ENCODE measurements around the gene TMEM115.

Gene TMEM115

GRCh38 chr3:50359760-50360110 lies 414 bp upstream of the TMEM115 start:
- H3K9me3 ChIP-seq (ENCODE audit: control insufficient read depth, insufficient read depth, low read length), result no peaks in the 10 kb centered on the region
- H3K36me3 ChIP-seq (ENCODE audit: control insufficient read depth, insufficient read depth, low read length), result peaks cover 26% of the 10 kb centered on the region
- peak overlapping the region; percentile 57 for H3K4me3 ChIP-seq (ENCODE audit: low read depth, low read length)
- no peak overlapping the region for H3K27ac ChIP-seq (ENCODE audit: low read depth, low read length)
- peaks cover 8% of the 10 kb centered on the region; the same call in 1 of the 2 replicates for H3K27me3 ChIP-seq (ENCODE audit: control insufficient read depth, insufficient read depth, low read length)
- H3K4me1 ChIP-seq (ENCODE audit: control insufficient read depth, insufficient read depth, low read length), result peaks cover 18% of the 10 kb centered on the region
- H3K9ac ChIP-seq (ENCODE audit: low read depth, low read length), result no peak overlapping the region

GRCh38 chr3:50358355-50358910 lies 888 bp downstream of the TMEM115 start:
- Histone ChIP-seq H3K36me3 (ENCODE audit: control insufficient read depth, insufficient read depth, low read length) (peaks cover 39% of the 10 kb centered on the region), H3K4me3 (ENCODE audit: low read depth, low read length) (peak overlapping the region; percentile 79), H3K9ac (ENCODE audit: low read depth, low read length) (peak overlapping the region; percentile 53; the same call in 1 of the 2 replicates), H3K4me1 (ENCODE audit: control insufficient read depth, insufficient read depth, low read length) (peaks cover 18% of the 10 kb centered on the region), H3K27me3 (ENCODE audit: control insufficient read depth, insufficient read depth, low read length) (peaks cover 2% of the 10 kb centered on the region; the same call in 1 of the 2 replicates), H3K9me3 (ENCODE audit: control insufficient read depth, insufficient read depth, low read length) (no peaks in the 10 kb centered on the region), H3K27ac (ENCODE audit: low read depth, low read length) (no peak overlapping the region)

GRCh38 chr3:50357481-50357880 lies 1.8 kb downstream of the TMEM115 start:
- Histone ChIP-seq H3K27me3 (ENCODE audit: control insufficient read depth, insufficient read depth, low read length) (no peaks in the 10 kb centered on the region), H3K27ac (ENCODE audit: low read depth, low read length) (no peak overlapping the region), H3K4me1 (ENCODE audit: control insufficient read depth, insufficient read depth, low read length) (peaks cover 18% of the 10 kb centered on the region), H3K36me3 (ENCODE audit: control insufficient read depth, insufficient read depth, low read length) (peaks cover 44% of the 10 kb centered on the region), H3K9me3 (ENCODE audit: control insufficient read depth, insufficient read depth, low read length) (no peaks in the 10 kb centered on the region), H3K4me3 (ENCODE audit: low read depth, low read length) (0 out of 2 replicates have a peak overlapping the region, but pooled peaks have one; percentile 79), H3K9ac (ENCODE audit: low read depth, low read length) (no peak overlapping the region)

GRCh38 chr3:50356553-50356952 lies 2.8 kb downstream of the TMEM115 start:
- no peak overlapping the region for H3K9ac ChIP-seq (ENCODE audit: low read depth, low read length)
- no peak overlapping the region for H3K27ac ChIP-seq (ENCODE audit: low read depth, low read length)
- H3K4me1 ChIP-seq (ENCODE audit: control insufficient read depth, insufficient read depth, low read length), result peaks cover 18% of the 10 kb centered on the region
- no peaks in the 10 kb centered on the region for H3K27me3 ChIP-seq (ENCODE audit: control insufficient read depth, insufficient read depth, low read length)
- H3K9me3 ChIP-seq (ENCODE audit: control insufficient read depth, insufficient read depth, low read length), result no peaks in the 10 kb centered on the region
- H3K36me3 ChIP-seq (ENCODE audit: control insufficient read depth, insufficient read depth, low read length), result peaks cover 44% of the 10 kb centered on the region
- no peak overlapping the region for H3K4me3 ChIP-seq (ENCODE audit: low read depth, low read length)

GRCh38 chr3:50355829-50356552 lies 3.3 kb downstream of the TMEM115 start:
- no peak overlapping the region for H3K9ac ChIP-seq (ENCODE audit: low read depth, low read length)
- H3K4me3 ChIP-seq (ENCODE audit: low read depth, low read length), result no peak overlapping the region
- no peaks in the 10 kb centered on the region for H3K9me3 ChIP-seq (ENCODE audit: control insufficient read depth, insufficient read depth, low read length)
- no peaks in the 10 kb centered on the region for H3K27me3 ChIP-seq (ENCODE audit: control insufficient read depth, insufficient read depth, low read length)
- H3K27ac ChIP-seq (ENCODE audit: low read depth, low read length), result no peak overlapping the region
- H3K4me1 ChIP-seq (ENCODE audit: control insufficient read depth, insufficient read depth, low read length), result peaks cover 21% of the 10 kb centered on the region
- H3K36me3 ChIP-seq (ENCODE audit: control insufficient read depth, insufficient read depth, low read length), result peaks cover 44% of the 10 kb centered on the region

GRCh38 chr3:50354850-50355249 lies 4.5 kb downstream of the TMEM115 start:
- H3K27me3 ChIP-seq (ENCODE audit: control insufficient read depth, insufficient read depth, low read length), result no peaks in the 10 kb centered on the region
- peaks cover 22% of the 10 kb centered on the region for H3K4me1 ChIP-seq (ENCODE audit: control insufficient read depth, insufficient read depth, low read length)
- no peaks in the 10 kb centered on the region for H3K9me3 ChIP-seq (ENCODE audit: control insufficient read depth, insufficient read depth, low read length)
- H3K4me3 ChIP-seq (ENCODE audit: low read depth, low read length), result no peak overlapping the region
- peaks cover 44% of the 10 kb centered on the region for H3K36me3 ChIP-seq (ENCODE audit: control insufficient read depth, insufficient read depth, low read length)
- no peak overlapping the region for H3K9ac ChIP-seq (ENCODE audit: low read depth, low read length)
- no peak overlapping the region for H3K27ac ChIP-seq (ENCODE audit: low read depth, low read length)

- H3K4me3 ChIP-seq (ENCODE audit: low read depth, low read length), result no peak overlapping the region
- peaks cover 19% of the 10 kb centered on the region for H3K4me1 ChIP-seq (ENCODE audit: control insufficient read depth, insufficient read depth, low read length)
- no peak overlapping the region for H3K27ac ChIP-seq (ENCODE audit: low read depth, low read length)
- H3K9ac ChIP-seq (ENCODE audit: low read depth, low read length), result no peak overlapping the region
- H3K9me3 ChIP-seq (ENCODE audit: control insufficient read depth, insufficient read depth, low read length), result no peaks in the 10 kb centered on the region
- peaks cover 44% of the 10 kb centered on the region for H3K36me3 ChIP-seq (ENCODE audit: control insufficient read depth, insufficient read depth, low read length)
- no peaks in the 10 kb centered on the region for H3K27me3 ChIP-seq (ENCODE audit: control insufficient read depth, insufficient read depth, low read length)
Observed at GRCh38 chr3:50354186-50354764, 5.0 kb downstream of the TMEM115 start.

GRCh38 chr3:50353245-50354004 lies 5.9 kb downstream of the TMEM115 start:
- no peak overlapping the region for H3K9ac ChIP-seq (ENCODE audit: low read depth, low read length)
- no peaks in the 10 kb centered on the region for H3K9me3 ChIP-seq (ENCODE audit: control insufficient read depth, insufficient read depth, low read length)
- peaks cover 50% of the 10 kb centered on the region for H3K36me3 ChIP-seq (ENCODE audit: control insufficient read depth, insufficient read depth, low read length)
- peaks cover 17% of the 10 kb centered on the region for H3K4me1 ChIP-seq (ENCODE audit: control insufficient read depth, insufficient read depth, low read length)
- H3K27ac ChIP-seq (ENCODE audit: low read depth, low read length), result no peak overlapping the region
- no peaks in the 10 kb centered on the region for H3K27me3 ChIP-seq (ENCODE audit: control insufficient read depth, insufficient read depth, low read length)
- H3K4me3 ChIP-seq (ENCODE audit: low read depth, low read length), result no peak overlapping the region

- peaks cover 12% of the 10 kb centered on the region for H3K4me1 ChIP-seq (ENCODE audit: control insufficient read depth, insufficient read depth, low read length)
- no peaks in the 10 kb centered on the region for H3K27me3 ChIP-seq (ENCODE audit: control insufficient read depth, insufficient read depth, low read length)
- H3K9ac ChIP-seq (ENCODE audit: low read depth, low read length), result no peak overlapping the region
- no peak overlapping the region for H3K4me3 ChIP-seq (ENCODE audit: low read depth, low read length)
- no peak overlapping the region for H3K27ac ChIP-seq (ENCODE audit: low read depth, low read length)
- no peaks in the 10 kb centered on the region for H3K9me3 ChIP-seq (ENCODE audit: control insufficient read depth, insufficient read depth, low read length)
- H3K36me3 ChIP-seq (ENCODE audit: control insufficient read depth, insufficient read depth, low read length), result peaks cover 56% of the 10 kb centered on the region
Observed at GRCh38 chr3:50352781-50353180, 6.5 kb downstream of the TMEM115 start.

GRCh38 chr3:50351323-50351697 lies 8.0 kb downstream of the TMEM115 start:
- Histone ChIP-seq H3K36me3 (ENCODE audit: control insufficient read depth, insufficient read depth, low read length) (peaks cover 51% of the 10 kb centered on the region), H3K9me3 (ENCODE audit: control insufficient read depth, insufficient read depth, low read length) (no peaks in the 10 kb centered on the region), H3K27ac (ENCODE audit: low read depth, low read length) (no peak overlapping the region), H3K4me3 (ENCODE audit: low read depth, low read length) (peak overlapping the region; percentile 91), H3K9ac (ENCODE audit: low read depth, low read length) (no peak overlapping the region), H3K27me3 (ENCODE audit: control insufficient read depth, insufficient read depth, low read length) (peaks cover 4% of the 10 kb centered on the region; the same call in 1 of the 2 replicates), H3K4me1 (ENCODE audit: control insufficient read depth, insufficient read depth, low read length) (peaks cover 6% of the 10 kb centered on the region)

All from HUES48 (cell line).